Tibial nerve (tissue), 4 donors: Measurements from ENCODE around the gene TLN1. TPM values are rescaled to one million over a fixed set of nuclear protein-coding genes. Genes with fewer than 3 reads are reported as not detected.
A peak's percentile ranks its signal among the peaks of the same experiment; 100 is the strongest.

Experiments
- DNase-seq, 2 donors: peaks; one replicate each; pipeline ENCODE4 v3.0.0-alpha.2; 2019; ENCODE audit warnings: low spot score in 2 of 2
- H3K27ac ChIP-seq, 4 donors: fragments of 200-600 bp; sonication (generic) in 3 of 4; one replicate each; pipeline ENCODE4 v1.5.1; 2017 to 2019; ENCODE audit warnings: mild to moderate bottlenecking in 1 of 4
- H3K27me3 ChIP-seq, 2 donors: fragments of 200-600 bp; sonication (generic) in 1 of 2; one replicate each; pipeline versions ENCODE4 v1.5.1 to v1.6.0; 2017 to 2019
- H3K36me3 ChIP-seq, 3 donors: fragments of 200-600 bp; sonication (generic); one replicate each; pipeline ENCODE4 v1.5.1; 2018 to 2019
- H3K4me1 ChIP-seq, 4 donors: fragments of 200-600 bp; sonication (generic) in 3 of 4; one replicate each; pipeline ENCODE4 v1.5.1; 2017 to 2019
- H3K4me3 ChIP-seq, 4 donors: fragments of 200-600 bp; sonication (generic) in 3 of 4; one replicate each; pipeline ENCODE4 v1.5.1; 2017 to 2019; ENCODE audit warnings: mild to moderate bottlenecking in 1 of 4, moderate library complexity in 1 of 4
- H3K9me3 ChIP-seq, 4 donors: fragments of 200-600 bp; sonication (generic) in 3 of 4; one replicate each; pipeline ENCODE4 v1.5.1; 2017 to 2019
- CTCF ChIP-seq, 5 experiments: fragments of 200-600 bp in 3 of 5; fragments of 450-650 bp in 2 of 5; sonication (generic) in 3 of 5; IDR thresholded peaks; one replicate each; pipeline ENCODE4 v1.5.1; 2016 to 2019; ENCODE audit warnings: antibody characterized with exemption in 5 of 5, mild to moderate bottlenecking in 3 of 5, moderate library complexity in 2 of 5
- EP300 ChIP-seq, 2 donors: sonication (generic); formaldehyde crosslinking; IDR thresholded peaks; one replicate each; pipeline ENCODE4 v1.6.1; 2017; ENCODE audit warnings: antibody characterized with exemption in 2 of 2, mild to moderate bottlenecking in 1 of 2
- POLR2A ChIP-seq, 2 donors: fragments of 450-650 bp; IDR thresholded peaks; one replicate each; pipeline ENCODE4 v1.6.1; 2017; ENCODE audit warnings: antibody characterized with exemption in 2 of 2, mild to moderate bottlenecking in 2 of 2, moderate library complexity in 2 of 2
- WGBS, 2 donors: methylation state at CpG; one replicate each; pipeline ENCODE4 v1.1.5; 2018; 5-methylcytosine and 5-hydroxymethylcytosine counted together
- total RNA-seq, 4 donors: library from RNA; depleted of rRNA; stranded (reverse); fragments of >200 nt; gene quantifications; one replicate each; pipeline ENCODE4 v1.1.0, GENCODE V29; 2016

TLN1 gene
- total RNA-seq, 4 donors from 2014 or later: 284 to 405 (median 350) TPM

GRCh38 chr9:35688558-35689541 is 43.1 kb downstream of the TLN1 start:
- no peak for TF ChIP-seq POLR2A (IDR thresholded peaks at IDR 0.05)
- TF ChIP-seq CTCF (IDR thresholded peaks at IDR 0.05): no peak
- TF ChIP-seq EP300 (IDR thresholded peaks at IDR 0.05): no peak
- peaks cover 0 to 24% (median 0%) of the 10 kb centered on the region in 3 donors for H3K36me3 ChIP-seq

GRCh38 chr9:35687972-35688557 is 43.9 kb downstream of the TLN1 start:
- H3K4me3 ChIP-seq: peak overlapping the region in 2 of 4 donors; percentile 68 to 82
- 61 to 68% methylated on average over 2 of the region's 2 CpGs for WGBS, 2 donors
- peaks cover 0 to 32% (median 0%) of the 10 kb centered on the region in 3 donors for H3K36me3 ChIP-seq
- no peaks in the 10 kb centered on the region for H3K9me3 ChIP-seq
- H3K27me3 ChIP-seq: no peaks in the 10 kb centered on the region
- H3K27ac ChIP-seq: peak overlapping the region in 3 of 4 donors; percentile 94 to 97 (median 96)
- no peak for TF ChIP-seq POLR2A (IDR thresholded peaks at IDR 0.05)
- no peak for TF ChIP-seq EP300 (IDR thresholded peaks at IDR 0.05)
- TF ChIP-seq CTCF (IDR thresholded peaks at IDR 0.05): no peak
- no peak for DNase-seq
- H3K4me1 ChIP-seq: peaks cover 0 to 69% (median 9%) of the 10 kb centered on the region in 4 donors

More at GRCh38 chr9:35688558-35689541, 43.1 kb downstream of the TLN1 start:
- DNase-seq: no peak
- H3K27me3 ChIP-seq: no peaks in the 10 kb centered on the region
- peak overlapping the region; percentile 93 to 97 (median 95) for H3K27ac ChIP-seq
- peak overlapping the region; percentile 63 to 92 (median 75) for H3K4me3 ChIP-seq
- WGBS, 2 donors: 38 to 45% methylated on average over 12 of the region's 12 CpGs
- H3K9me3 ChIP-seq: no peaks in the 10 kb centered on the region
- peaks cover 0 to 69% (median 9%) of the 10 kb centered on the region in 4 donors for H3K4me1 ChIP-seq

GRCh38 chr9:35687306-35687705 is 44.7 kb downstream of the TLN1 start:
- H3K36me3 ChIP-seq: peaks cover 0 to 39% (median 0%) of the 10 kb centered on the region in 3 donors
- peak overlapping the region in 2 of 4 donors; percentile 58 to 96 for H3K27ac ChIP-seq
- DNase-seq: no peak
- TF ChIP-seq POLR2A (IDR thresholded peaks at IDR 0.05): no peak
- no peak for TF ChIP-seq EP300 (IDR thresholded peaks at IDR 0.05)
- TF ChIP-seq CTCF (IDR thresholded peaks at IDR 0.05): no peak
- peak overlapping the region in 1 of 4 donors; percentile 82 for H3K4me3 ChIP-seq
- H3K9me3 ChIP-seq: no peaks in the 10 kb centered on the region
- no peaks in the 10 kb centered on the region for H3K27me3 ChIP-seq
- peaks cover 0 to 69% (median 9%) of the 10 kb centered on the region in 4 donors for H3K4me1 ChIP-seq
- 63 to 70% methylated on average over 2 of the region's 2 CpGs for WGBS, 2 donors

GRCh38 chr9:35686222-35687203 is 45.5 kb downstream of the TLN1 start:
- TF ChIP-seq POLR2A (IDR thresholded peaks at IDR 0.05) (no peak), EP300 (IDR thresholded peaks at IDR 0.05) (no peak), CTCF (IDR thresholded peaks at IDR 0.05) (no peak)
- DNase-seq: no peak
- Histone ChIP-seq H3K27me3 (no peaks in the 10 kb centered on the region), H3K36me3 (peaks cover 0 to 47% (median 0%) of the 10 kb centered on the region in 3 donors), H3K9me3 (no peaks in the 10 kb centered on the region), H3K4me3 (peak overlapping the region in 1 of 4 donors; percentile 82), H3K27ac (peak overlapping the region in 2 of 4 donors; percentile 58 to 96), H3K4me1 (peaks cover 0 to 64% (median 9%) of the 10 kb centered on the region in 4 donors)
- 50 to 64% methylated on average over 11 of the region's 11 CpGs for WGBS, 2 donors
